HG02610 (cell line): ENCODE measurements around the gene SLC39A1.
A peak's percentile ranks its signal among the peaks of the same experiment; 100 is the strongest.

Experiments
- ATAC-seq: cut with Tn5 transposase; IDR thresholded peaks from one replicate; pipeline ENCODE4 v1.9.1; 2021; ENCODE audit warnings: mild to moderate bottlenecking, moderate library complexity; ENCODE audit not compliant: unreplicated experiment

SLC39A1 gene

GRCh38 chr1:153953859-153954365 is 9.4 kb downstream of the SLC39A1 start:
- ATAC-seq, result no peak

GRCh38 chr1:153951801-153952200 is 11.5 kb downstream of the SLC39A1 start:
- ATAC-seq, result no peak

- ATAC-seq, result no peak
These were observed 12.2 kb downstream of the SLC39A1 start for GRCh38 chr1:153951183-153951582.

DNA sequence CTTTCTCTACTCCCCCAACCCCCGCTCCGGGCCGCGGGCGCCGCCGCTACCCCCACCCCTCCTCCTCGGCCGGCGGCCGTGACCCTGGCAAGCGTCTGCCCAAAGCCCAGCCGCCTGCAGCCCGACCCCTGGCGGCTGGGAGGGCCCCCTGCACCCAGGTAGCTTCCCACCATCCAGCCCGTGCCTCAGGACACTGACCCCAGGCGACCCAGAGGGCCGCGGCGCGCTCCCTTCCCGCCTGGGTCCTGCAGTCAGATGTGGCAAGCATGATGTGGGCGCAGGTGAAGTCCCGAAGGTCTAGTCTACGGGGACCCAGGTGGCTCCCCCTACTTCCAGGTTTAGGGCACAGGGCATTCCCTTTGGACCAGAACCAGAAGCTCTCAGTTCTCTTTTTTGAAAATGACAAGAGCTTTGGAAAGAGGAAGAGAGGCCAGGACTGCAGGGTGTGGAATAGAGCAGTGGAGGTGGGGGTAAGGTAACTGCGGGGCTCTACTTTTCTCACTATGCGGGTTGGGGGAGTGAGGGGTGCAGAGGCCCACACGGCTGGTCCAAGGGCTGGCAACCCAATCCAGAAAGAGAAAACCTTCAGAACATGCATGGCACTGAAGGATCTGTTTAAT is 16.6 kb downstream of the SLC39A1 start, which contains the start of gene DENND4B:
Gene DENND4B, minus strand, starts transcription at position 97 of the 620 bp plus-strand sequence. CDS start 2,344 bp downstream, outside the sequence.
- peak; percentile 61 for ATAC-seq

DNA sequence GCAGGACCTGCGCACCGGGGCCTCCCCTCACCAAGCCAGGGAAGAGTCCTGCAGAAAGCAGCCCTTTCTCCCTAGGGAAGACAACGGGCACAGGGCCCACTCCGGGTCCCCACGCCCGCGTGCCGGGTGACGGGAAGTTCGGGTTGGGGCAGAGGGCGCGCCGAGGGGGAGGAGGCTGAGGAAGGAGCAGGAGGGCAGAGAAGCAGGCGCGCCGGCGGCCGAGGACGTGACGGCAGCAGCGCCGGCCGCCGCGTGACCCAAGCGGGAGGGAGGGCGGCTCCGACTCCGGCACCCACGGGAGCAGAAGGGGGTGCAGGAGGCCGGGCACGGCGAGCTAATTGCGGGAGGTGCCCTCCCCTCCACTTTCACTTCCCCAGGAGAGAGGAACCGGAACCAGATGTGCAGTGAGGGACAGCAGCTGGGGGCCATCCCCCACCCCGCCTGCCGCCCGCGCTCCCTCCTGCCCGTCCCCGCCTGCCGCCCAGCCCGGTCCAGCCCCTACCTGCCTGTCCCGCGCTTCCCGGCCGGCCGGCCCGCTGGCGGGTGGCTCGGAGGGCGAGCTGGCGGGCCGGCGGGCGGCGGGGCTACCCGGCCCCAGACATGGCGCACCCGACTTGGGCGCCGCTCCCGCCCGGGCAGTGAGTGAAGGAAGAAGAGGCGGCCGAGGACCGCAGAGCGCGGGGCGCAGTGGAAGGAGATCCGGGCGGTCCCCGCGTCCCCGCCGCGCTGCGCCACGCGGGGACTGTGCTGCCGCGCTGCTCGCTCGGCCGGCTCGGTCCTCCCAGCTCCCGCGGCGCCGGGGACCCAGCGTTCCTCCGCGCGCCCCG is 17.3 kb downstream of the SLC39A1 start:
- ATAC-seq, result peak; percentile 67

GRCh38 chr1:153945131-153945794 is 18.1 kb downstream of the SLC39A1 start:
- peak; percentile 23 for ATAC-seq

GRCh38 chr1:153944827-153945117 is 18.6 kb downstream of the SLC39A1 start:
- no peak for ATAC-seq

GRCh38 chr1:153944005-153944826 is 19.1 kb downstream of the SLC39A1 start:
- no peak for ATAC-seq

GRCh38 chr1:153942766-153943549 is 20.4 kb downstream of the SLC39A1 start:
- no peak for ATAC-seq

GRCh38 chr1:153941826-153942725 is 21.3 kb downstream of the SLC39A1 start:
- no peak for ATAC-seq

- no peak for ATAC-seq
These were observed 22.6 kb downstream of the SLC39A1 start for GRCh38 chr1:153940756-153941155.

DNA sequence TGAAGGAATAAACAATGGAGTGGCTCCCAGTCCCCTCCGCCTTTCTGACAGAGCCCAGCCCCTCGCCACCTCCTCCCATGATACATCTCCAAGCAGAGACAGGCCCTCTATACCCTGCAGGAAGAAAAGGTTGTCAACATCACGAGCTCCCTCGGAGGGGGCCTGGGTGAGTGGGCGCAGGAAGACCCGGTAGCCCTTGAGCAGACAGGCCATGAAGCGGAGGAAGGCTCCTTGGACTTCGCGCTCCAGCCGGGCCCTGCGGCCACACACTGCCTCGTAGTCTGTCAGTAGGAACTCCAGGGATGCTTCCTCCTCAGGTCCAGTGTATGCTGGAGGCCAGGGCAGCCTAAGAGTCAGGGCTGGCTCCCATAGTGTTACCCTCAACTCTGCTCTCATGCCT is 23.9 kb downstream of the SLC39A1 start:
- no peak for ATAC-seq

DNA sequence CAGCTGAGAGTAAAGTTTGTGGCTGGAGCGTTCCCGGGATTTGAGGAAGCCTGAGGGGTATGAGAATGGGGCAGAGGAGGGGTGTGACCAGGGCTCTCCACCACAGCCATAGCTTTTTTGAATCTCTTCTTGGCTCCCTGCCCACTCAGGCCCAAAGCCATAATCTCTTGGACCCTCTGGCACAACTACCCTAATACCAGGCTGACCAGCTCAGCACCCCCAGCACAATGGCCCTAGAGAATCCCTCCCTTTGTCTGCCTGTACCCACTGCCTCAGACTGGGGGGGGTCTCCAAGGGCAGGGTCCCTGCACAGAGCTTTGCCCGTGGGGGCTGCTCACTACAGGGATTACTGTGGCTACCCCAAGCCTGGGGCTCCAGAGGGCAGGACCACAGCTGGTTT is 24.3 kb downstream of the SLC39A1 start:
- ATAC-seq, result no peak

GRCh38 chr1:153937331-153937730 is 26.0 kb downstream of the SLC39A1 start:
- ATAC-seq, result no peak

DNA sequence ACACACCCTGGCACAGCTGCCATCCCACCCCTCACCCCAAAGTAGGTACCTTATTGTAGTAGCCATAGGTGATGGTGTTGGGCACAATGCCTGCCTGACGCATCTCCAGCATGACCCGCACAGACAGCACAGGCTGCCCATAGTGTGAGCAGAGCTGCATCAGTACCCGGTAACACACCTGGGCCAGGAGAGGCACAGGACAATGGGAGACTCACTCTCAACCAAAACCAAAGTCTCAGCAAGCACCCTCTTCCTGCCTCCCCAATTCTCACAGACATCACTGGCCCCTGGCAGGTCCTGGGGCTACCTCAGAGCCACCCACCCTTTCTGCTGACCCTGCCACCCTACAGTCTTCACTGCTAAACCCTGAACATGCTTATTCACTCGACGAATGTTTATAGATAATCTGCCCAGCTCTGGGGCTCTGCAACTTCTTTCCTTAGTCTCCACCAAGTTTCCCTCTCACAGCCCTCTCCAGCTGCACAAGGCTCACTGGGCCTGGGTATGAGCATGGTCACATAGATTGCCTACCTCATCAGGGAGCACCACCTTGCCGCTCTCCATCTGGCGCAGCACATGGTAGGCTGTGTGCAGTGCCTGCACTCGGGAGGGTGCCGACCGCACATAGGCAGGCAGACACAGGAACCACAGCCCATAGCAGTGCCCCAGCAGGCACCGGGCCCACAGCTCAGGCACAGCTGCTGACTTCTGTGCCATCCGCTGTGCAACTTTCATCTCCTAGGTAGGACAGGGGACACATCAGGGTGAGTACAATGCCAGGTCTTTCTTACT is 27.1 kb downstream of the SLC39A1 start:
- ATAC-seq, result no peak

- no peak for ATAC-seq
These were observed 28.6 kb downstream of the SLC39A1 start for GRCh38 chr1:153934746-153935145.

DNA sequence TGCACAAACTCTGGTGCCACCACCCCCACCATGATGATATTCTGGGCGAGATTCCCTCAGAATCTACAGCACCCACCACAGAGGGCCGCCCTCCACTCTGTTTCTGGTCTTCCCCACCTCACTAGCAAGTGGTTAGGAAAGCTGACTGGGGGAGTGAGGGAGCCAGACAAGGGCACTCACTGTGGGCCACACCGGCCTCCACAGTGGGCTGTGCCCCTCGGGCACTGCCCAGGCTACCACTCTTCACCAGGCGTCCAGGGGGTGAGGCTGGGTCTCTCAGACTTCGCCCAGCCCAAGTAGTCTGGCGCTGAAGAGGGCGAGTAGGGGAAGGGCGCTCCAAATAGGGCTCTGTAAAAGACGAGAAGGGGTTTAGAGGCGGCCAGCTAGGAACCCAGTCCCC is 29.4 kb downstream of the SLC39A1 start:
- ATAC-seq, result no peak

DNA sequence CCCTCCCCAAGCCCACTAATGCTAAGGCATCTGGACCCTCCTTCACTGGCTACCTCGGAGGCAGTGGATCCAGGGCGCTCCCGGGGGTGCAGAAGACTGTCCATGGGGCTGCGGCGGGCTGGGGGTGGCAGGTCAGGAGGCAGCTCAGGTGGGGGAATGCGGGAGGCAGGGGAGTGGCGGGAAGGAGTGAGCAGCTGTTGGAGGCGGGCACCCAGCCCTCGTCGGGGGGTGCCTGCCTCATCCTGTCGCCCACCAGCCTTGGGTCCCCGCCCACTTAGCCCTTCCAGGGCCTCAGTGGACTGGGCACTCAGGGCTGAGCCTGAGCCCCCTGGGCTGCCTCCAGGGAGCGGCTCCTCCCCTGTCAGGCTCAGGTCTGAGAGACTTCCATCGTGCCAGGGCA is 29.9 kb downstream of the SLC39A1 start:
- no peak for ATAC-seq
